Loucy (cell line): Measurements from ENCODE around the gene TGM2.

ENCODE experiments used
- H2AFZ ChIP-seq: fragments of 200-600 bp; sonication (generic); 2 replicates; pipeline ENCODE4 v1.6.0; 2016; ENCODE audit warnings: antibody characterized with exemption, mild to moderate bottlenecking, low read length, moderate library complexity
- H3F3A ChIP-seq: fragments of 200-600 bp; 2 replicates; pipeline ENCODE4 v1.6.0; 2016; ENCODE audit warnings: antibody characterized with exemption, low read depth, mild to moderate bottlenecking
- H3K27me3 ChIP-seq: fragments of 200-600 bp; sonication (generic); 2 replicates; pipeline ENCODE4 v1.6.1; 2014; ENCODE audit warnings: low read length, mild to moderate bottlenecking; ENCODE audit not compliant: insufficient read depth, poor library complexity, severe bottlenecking
- H3K36me3 ChIP-seq: fragments of 200-600 bp; sonication (generic); 2 replicates; pipeline ENCODE4 v1.6.1; 2016; ENCODE audit warnings: low read length; ENCODE audit not compliant: insufficient read depth
- H3K4me1 ChIP-seq: fragments of 200-600 bp; sonication (generic); 2 replicates; pipeline ENCODE4 v1.5.1; 2014; ENCODE audit warnings: low read length, mild to moderate bottlenecking; ENCODE audit not compliant: insufficient read depth, poor library complexity, severe bottlenecking
- H3K4me2 ChIP-seq: fragments of 200-600 bp; sonication (generic); 2 replicates; pipeline ENCODE4 v1.6.0; 2014; ENCODE audit warnings: antibody characterized with exemption, low read length, low read depth, mild to moderate bottlenecking; ENCODE audit not compliant: poor library complexity, severe bottlenecking
- H3K4me3 ChIP-seq: fragments of 200-600 bp; sonication (generic); 2 replicates; pipeline ENCODE4 v1.5.1; 2014; ENCODE audit warnings: low read length, mild to moderate bottlenecking, mixed read lengths; ENCODE audit not compliant: poor library complexity, severe bottlenecking
- H3K79me2 ChIP-seq: fragments of 200-600 bp; sonication (generic); 2 replicates; pipeline ENCODE4 v1.6.1; 2014; ENCODE audit warnings: low read length; ENCODE audit not compliant: insufficient read depth
- H3K9ac ChIP-seq: fragments of 200-600 bp; sonication (generic); 2 replicates; pipeline ENCODE4 v1.6.0; 2014; ENCODE audit warnings: mild to moderate bottlenecking, low read depth, low read length, moderate library complexity; ENCODE audit not compliant: poor library complexity, severe bottlenecking
- H3K9me2 ChIP-seq: fragments of 200-600 bp; sonication (generic); replicated peaks from 2 replicates; pipeline ENCODE4 v1.6.1; 2016; ENCODE audit warnings: low read depth, low read length, mixed read lengths
- H3K9me3 ChIP-seq: fragments of 200-600 bp; sonication (generic); 2 replicates; pipeline ENCODE4 v1.6.1; 2014; ENCODE audit warnings: mild to moderate bottlenecking, antibody characterized with exemption, low read length, low read depth; ENCODE audit not compliant: insufficient read depth
- H4K20me1 ChIP-seq: fragments of 200-600 bp; sonication (generic); 2 replicates; pipeline ENCODE4 v1.6.0; 2014; ENCODE audit warnings: antibody characterized with exemption, low read length, mild to moderate bottlenecking; ENCODE audit not compliant: insufficient read depth, poor library complexity, severe bottlenecking
- EZH2phosphoT487 ChIP-seq: fragments of 200-600 bp; IDR thresholded peaks from 2 replicates; pipeline ENCODE4 v1.6.1; 2018; ENCODE audit warnings: antibody characterized with exemption, mild to moderate bottlenecking, moderate library complexity, borderline replicate concordance
- TF ChIP-seq, protein P1 (sequence below): fragments of 200-600 bp; sonication (generic); conservative IDR thresholded peaks from 2 replicates; pipeline ENCODE4 v1.5.1; 2014; ENCODE audit warnings: mild to moderate bottlenecking, antibody characterized with exemption, low read length

TGM2 gene

GRCh38 chr20:38128691-38129090 lies 36.4 kb downstream of the TGM2 start:
- Histone ChIP-seq H3F3A (no peaks in the 10 kb centered on the region), H3K9me2 (no peaks in the 10 kb centered on the region), H2AFZ (no peak overlapping the region), H3K4me1 (peaks cover 7% of the 10 kb centered on the region), H3K27me3 (no peaks in the 10 kb centered on the region), H4K20me1 (no peaks in the 10 kb centered on the region), H3K79me2 (no peaks in the 10 kb centered on the region), H3K36me3 (no peaks in the 10 kb centered on the region), H3K4me3 (no peak overlapping the region), H3K9ac (no peak overlapping the region), H3K9me3 (no peaks in the 10 kb centered on the region), H3K4me2 (no peak overlapping the region)
- no peak for TF ChIP-seq EZH2phosphoT487

DNA sequence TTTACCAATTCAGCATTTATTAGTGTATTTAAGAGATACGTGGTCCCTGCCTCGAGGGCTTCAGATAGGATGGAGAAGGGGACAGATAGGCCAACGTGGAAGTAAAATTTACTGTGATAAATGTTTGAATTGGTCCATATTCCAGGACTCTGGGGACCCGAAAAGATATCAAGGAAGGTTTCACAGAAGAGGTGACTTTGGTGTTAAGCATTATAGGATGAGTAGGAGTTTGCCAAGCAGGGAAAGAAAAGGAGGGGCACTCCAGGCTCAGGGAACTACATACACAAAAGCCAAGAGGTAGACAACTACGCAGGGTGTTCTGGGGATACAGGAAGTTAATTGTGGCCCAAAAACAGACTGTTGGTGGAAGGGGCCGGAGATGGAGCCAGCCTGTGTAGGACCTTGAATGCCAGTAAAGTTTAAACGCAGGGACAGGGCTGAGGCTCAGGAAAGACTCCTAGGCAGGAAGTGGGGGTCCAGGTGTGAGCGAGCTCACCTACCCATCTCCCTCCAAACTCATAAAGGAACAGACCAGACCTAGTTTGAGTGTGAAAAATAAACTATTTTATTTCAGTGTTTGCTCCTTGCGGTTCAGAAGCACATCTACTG lies 37.0 kb downstream of the TGM2 start:
- no peak for TF ChIP-seq EZH2phosphoT487
- TF ChIP-seq, protein P1, sequence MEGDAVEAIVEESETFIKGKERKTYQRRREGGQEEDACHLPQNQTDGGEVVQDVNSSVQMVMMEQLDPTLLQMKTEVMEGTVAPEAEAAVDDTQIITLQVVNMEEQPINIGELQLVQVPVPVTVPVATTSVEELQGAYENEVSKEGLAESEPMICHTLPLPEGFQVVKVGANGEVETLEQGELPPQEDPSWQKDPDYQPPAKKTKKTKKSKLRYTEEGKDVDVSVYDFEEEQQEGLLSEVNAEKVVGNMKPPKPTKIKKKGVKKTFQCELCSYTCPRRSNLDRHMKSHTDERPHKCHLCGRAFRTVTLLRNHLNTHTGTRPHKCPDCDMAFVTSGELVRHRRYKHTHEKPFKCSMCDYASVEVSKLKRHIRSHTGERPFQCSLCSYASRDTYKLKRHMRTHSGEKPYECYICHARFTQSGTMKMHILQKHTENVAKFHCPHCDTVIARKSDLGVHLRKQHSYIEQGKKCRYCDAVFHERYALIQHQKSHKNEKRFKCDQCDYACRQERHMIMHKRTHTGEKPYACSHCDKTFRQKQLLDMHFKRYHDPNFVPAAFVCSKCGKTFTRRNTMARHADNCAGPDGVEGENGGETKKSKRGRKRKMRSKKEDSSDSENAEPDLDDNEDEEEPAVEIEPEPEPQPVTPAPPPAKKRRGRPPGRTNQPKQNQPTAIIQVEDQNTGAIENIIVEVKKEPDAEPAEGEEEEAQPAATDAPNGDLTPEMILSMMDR: no peak

DNA sequence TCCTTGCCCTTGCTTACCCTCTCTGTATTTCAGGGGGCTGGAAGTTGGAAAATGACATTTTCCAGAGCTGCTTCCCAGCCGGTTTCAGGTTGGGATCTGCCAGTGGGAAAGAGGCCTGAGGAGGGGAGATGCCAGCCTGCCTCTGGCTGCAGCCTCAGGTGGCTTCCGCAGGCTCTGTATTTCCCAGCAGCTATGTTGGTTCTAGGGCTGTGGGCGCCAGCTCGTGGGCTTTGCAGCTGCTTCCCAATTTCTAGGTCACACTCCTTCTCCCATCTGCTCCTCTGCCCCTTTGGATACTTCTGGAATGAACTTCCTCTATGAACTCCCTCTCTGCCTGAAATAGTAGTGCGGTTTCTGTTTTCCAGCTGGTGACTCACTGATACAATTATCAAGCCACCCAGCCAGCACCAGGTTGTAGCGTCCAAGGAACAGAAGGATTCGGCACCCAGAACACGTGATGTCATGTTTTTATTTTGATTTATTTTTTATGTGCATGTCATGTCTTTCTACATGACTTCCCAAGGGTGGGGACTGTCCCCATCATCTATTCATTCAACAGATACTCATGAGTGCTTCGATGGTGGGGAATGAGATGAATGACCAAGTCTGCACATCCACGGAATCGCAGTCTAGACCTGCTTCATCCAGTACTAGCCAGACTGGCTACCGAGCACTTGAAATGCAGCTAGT lies 38.0 kb downstream of the TGM2 start:
- H3K9me3 ChIP-seq: no peaks in the 10 kb centered on the region

More for the DNA sequence above, 37.0 kb downstream of the TGM2 start:
- Histone ChIP-seq H3K4me3 (no peak overlapping the region), H3K9me3 (no peaks in the 10 kb centered on the region), H3K9me2 (no peaks in the 10 kb centered on the region), H3K4me2 (no peak overlapping the region), H3K4me1 (peaks cover 5% of the 10 kb centered on the region), H3K36me3 (no peaks in the 10 kb centered on the region), H2AFZ (no peak overlapping the region), H3F3A (no peaks in the 10 kb centered on the region), H3K27me3 (no peaks in the 10 kb centered on the region), H3K79me2 (no peaks in the 10 kb centered on the region), H3K9ac (no peak overlapping the region), H4K20me1 (no peaks in the 10 kb centered on the region)

More for the DNA sequence above, 38.0 kb downstream of the TGM2 start:
- no peaks in the 10 kb centered on the region for H3K27me3 ChIP-seq
- no peaks in the 10 kb centered on the region for H3K79me2 ChIP-seq
- no peak overlapping the region for H2AFZ ChIP-seq
- no peak overlapping the region for H3K9ac ChIP-seq
- TF ChIP-seq, protein P1: no peak
- TF ChIP-seq EZH2phosphoT487: no peak
- H3F3A ChIP-seq: no peaks in the 10 kb centered on the region
- no peaks in the 10 kb centered on the region for H3K36me3 ChIP-seq
- H4K20me1 ChIP-seq: no peaks in the 10 kb centered on the region
- H3K4me1 ChIP-seq: peaks cover 5% of the 10 kb centered on the region
- H3K9me2 ChIP-seq: no peaks in the 10 kb centered on the region
- H3K4me3 ChIP-seq: no peak overlapping the region
- no peak overlapping the region for H3K4me2 ChIP-seq
